Kidney (tissue), 14 donors: ENCODE measurements around the gene C9orf85. TPM values are rescaled to one million over a fixed set of nuclear protein-coding genes. Genes with fewer than 3 reads are reported as not detected.

Experiments used
- DNase-seq, 5 donors: peaks; one replicate each; pipeline ENCODE4 v3.0.0-alpha.2; 2013 to 2020
- FAIRE-seq: peaks from 2 replicates; lab custom pipeline; 2012; peaks lifted over from hg19 to GRCh38; lab: Jason Lieb, UNC
- H3K27ac ChIP-seq, 2 donors: one replicate each; pipeline ENCODE4 v1.7.0; 2013; ENCODE audit warnings: low read depth in 2 of 2, low read length in 2 of 2, inconsistent platforms in 1 of 2
- H3K27me3 ChIP-seq: one replicate; pipeline ENCODE4 v1.7.1; 2013; ENCODE audit warnings: low read length, inconsistent platforms; ENCODE audit not compliant: control insufficient read depth, insufficient read depth
- H3K36me3 ChIP-seq, 3 donors: one replicate each; pipeline versions ENCODE4 v1.7.0 to v1.7.1; 2013; ENCODE audit warnings: low read length in 3 of 3, control low read depth in 1 of 3, inconsistent platforms in 1 of 3; ENCODE audit not compliant: insufficient read depth in 3 of 3, control insufficient read depth in 2 of 3
- H3K4me1 ChIP-seq, 3 donors: one replicate each; pipeline versions ENCODE4 v1.7.0 to v1.7.1; 2013; ENCODE audit warnings: low read length in 3 of 3, inconsistent platforms in 1 of 3, low read depth in 1 of 3; ENCODE audit not compliant: control insufficient read depth in 2 of 3, insufficient read depth in 2 of 3
- H3K4me3 ChIP-seq, 3 donors: one replicate each; pipeline versions ENCODE4 v1.7.0 to v1.8.1; 2013; ENCODE audit warnings: low read length in 3 of 3, control low read depth in 1 of 3, inconsistent platforms in 1 of 3
- H3K9ac ChIP-seq, 3 donors: one replicate each; pipeline versions ENCODE4 v1.7.0 to v1.7.1; 2013; ENCODE audit warnings: low read length in 3 of 3, control low read depth in 1 of 3, inconsistent platforms in 1 of 3
- H3K9me3 ChIP-seq, 3 donors: one replicate each; pipeline versions ENCODE4 v1.7.0 to v1.7.1; 2013; ENCODE audit warnings: low read length in 3 of 3, control low read depth in 1 of 3, inconsistent platforms in 1 of 3; ENCODE audit not compliant: control insufficient read depth in 2 of 3, insufficient read depth in 1 of 3
- intact Hi-C: fragments of 100-400 bp; cut with DNase I; formaldehyde crosslinking; loops from one replicate; pipeline ENCODE4 v1.11.1; 2022
- polyA plus RNA-seq: library from polyadenylated mRNA; stranded (reverse); fragments of 350-450 nt; fragmentation: Illumina TruSeq; extraction: RNeasy Lipid Tissue Mini Kit (QIAGEN cat#74804); gene quantifications from one replicate; pipeline ENCODE4 v1.2.3, GENCODE V29; 2014; ENCODE audit warnings: low read depth, low replicate concordance; ENCODE audit not compliant: insufficient read depth
- total RNA-seq: library from RNA; stranded (reverse); fragmentation: NEBNext Ultra II Directional; extraction: Animal tissue kit (Norgen Biotek cat#: 25700); gene quantifications from one replicate; pipeline ENCODE4 v1.2.1, GENCODE V29; 2021
- TF ChIP-seq, protein P1 (sequence below): IDR thresholded peaks from 3 replicates; pipeline ENCODE4 v1.5.1; 2012; ENCODE audit warnings: mild to moderate bottlenecking, moderate library complexity, borderline replicate concordance; ENCODE audit not compliant: insufficient read depth; ENCODE audit errors: extremely low read depth
- donor health status: control.
- donor health status: control.
- donor health status: control.
- donor health status: control.
- donor health status: control.
- donor health status: DM: yes; HTN: yes; CAD: no.
- donor health status: Normal renal cell carcinoma (clear cell type).

The C9orf85 gene
- total and polyA plus RNA-seq, 2 donors from 2014 or later: 7.0 to 8.1 TPM

DNA sequence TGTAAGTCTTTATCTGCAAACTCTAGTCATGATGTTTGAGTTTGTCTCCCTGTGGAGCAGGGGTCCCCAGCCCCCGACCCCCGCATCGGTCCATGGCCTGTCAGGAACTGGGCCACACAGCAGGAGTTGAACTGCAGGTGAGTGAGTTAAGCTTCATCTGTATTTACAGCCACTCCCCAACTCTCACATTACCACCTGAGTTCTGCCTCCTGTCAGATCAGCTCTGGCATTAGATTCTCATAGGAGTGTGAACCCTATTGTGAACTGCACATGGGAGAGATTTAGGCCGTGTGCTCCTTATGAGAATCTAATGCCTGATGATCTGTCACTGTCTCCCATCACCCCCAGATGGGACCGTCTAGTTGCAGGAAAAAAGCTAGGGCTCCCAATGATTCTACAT, 7.0 kb downstream of the C9orf85 start:
- H3K9me3 ChIP-seq: no peaks in the 10 kb centered on the region
- no peaks in the 10 kb centered on the region for H3K27me3 ChIP-seq
- no peaks in the 10 kb centered on the region for H3K36me3 ChIP-seq
- TF ChIP-seq, protein P1, sequence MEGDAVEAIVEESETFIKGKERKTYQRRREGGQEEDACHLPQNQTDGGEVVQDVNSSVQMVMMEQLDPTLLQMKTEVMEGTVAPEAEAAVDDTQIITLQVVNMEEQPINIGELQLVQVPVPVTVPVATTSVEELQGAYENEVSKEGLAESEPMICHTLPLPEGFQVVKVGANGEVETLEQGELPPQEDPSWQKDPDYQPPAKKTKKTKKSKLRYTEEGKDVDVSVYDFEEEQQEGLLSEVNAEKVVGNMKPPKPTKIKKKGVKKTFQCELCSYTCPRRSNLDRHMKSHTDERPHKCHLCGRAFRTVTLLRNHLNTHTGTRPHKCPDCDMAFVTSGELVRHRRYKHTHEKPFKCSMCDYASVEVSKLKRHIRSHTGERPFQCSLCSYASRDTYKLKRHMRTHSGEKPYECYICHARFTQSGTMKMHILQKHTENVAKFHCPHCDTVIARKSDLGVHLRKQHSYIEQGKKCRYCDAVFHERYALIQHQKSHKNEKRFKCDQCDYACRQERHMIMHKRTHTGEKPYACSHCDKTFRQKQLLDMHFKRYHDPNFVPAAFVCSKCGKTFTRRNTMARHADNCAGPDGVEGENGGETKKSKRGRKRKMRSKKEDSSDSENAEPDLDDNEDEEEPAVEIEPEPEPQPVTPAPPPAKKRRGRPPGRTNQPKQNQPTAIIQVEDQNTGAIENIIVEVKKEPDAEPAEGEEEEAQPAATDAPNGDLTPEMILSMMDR: no peak
- no peak overlapping the region for H3K4me3 ChIP-seq
- DNase-seq: no peak
- no peak overlapping the region for H3K9ac ChIP-seq
- intact Hi-C loops: no loop called here
- no peak for FAIRE-seq
- no peaks in the 10 kb centered on the region for H3K4me1 ChIP-seq
- no peak overlapping the region for H3K27ac ChIP-seq

DNA sequence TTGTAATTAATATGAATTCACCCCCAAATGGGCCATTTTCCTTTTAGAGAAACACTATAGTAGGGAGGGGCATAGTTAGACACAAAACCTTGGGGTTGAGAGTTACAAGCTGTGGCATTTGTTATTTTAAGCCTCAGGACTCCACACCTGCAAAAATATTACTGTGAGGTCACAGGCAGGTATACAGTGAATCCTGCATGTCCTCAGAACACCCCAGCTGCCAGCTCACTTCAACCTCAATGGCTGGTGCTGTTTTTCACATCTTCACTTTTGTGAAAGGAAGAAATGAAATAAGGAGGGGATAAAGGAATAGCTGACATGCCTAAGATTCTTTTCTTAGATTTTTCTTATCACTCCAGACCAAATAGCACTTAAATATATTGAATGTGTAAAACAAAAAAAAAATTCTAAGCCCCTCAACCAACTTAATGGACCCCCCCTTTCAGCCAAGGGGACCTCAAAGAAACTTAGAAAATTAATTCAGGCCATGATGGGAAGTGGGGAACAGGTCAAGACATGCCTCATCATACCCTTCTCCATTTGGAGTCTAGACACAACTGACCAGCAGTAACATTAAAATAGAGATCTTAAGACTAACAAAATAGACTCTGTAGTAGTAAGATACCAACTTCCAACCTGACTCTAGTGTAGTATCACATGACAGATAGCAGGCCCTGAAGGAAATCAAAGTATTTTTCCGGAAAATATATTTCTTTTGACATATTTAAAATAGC, 9.2 kb downstream of the C9orf85 start:
- FAIRE-seq: no peak
- H3K36me3 ChIP-seq: no peaks in the 10 kb centered on the region

DNA sequence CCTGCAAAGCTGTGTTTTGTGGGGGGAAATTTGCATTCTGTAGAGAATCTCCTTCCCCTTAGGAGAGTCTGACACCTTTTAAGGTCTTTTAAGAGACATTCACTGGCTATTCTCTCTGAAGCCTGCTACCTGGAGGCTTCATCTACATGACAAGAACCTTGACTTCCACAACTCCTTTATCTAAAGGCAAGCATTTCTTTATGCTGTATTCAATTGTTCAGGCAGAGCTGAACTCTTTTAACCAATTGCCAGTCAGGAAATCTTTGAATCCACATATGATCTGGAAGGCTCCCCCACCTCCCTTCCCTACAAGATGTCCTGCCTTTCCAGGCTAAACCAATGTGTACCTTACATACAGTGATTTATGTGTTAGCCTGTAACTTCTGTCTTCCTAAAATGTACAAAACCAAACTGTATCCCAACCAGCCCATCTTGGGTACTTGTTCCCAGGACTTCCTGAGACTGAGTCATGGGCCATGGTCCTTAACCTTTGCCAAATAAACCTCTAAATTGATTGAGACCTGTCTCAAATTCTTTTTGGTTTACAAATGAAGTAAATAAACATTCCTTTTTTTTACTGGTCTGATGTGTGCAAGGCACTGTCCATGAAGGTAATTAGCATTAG, 9.9 kb downstream of the C9orf85 start:
- DNase-seq (no peak), FAIRE-seq (no peak)
- Histone ChIP-seq H3K9ac (no peak overlapping the region), H3K27ac (no peak overlapping the region), H3K27me3 (no peaks in the 10 kb centered on the region), H3K4me3 (no peak overlapping the region), H3K36me3 (no peaks in the 10 kb centered on the region), H3K4me1 (no peaks in the 10 kb centered on the region), H3K9me3 (no peaks in the 10 kb centered on the region)
- TF ChIP-seq, protein P1: no peak
- intact Hi-C loops: no loop called here

More for the DNA sequence above, 9.2 kb downstream of the C9orf85 start:
- DNase-seq: no peak
- no peak overlapping the region for H3K27ac ChIP-seq
- no peak overlapping the region for H3K9ac ChIP-seq
- intact Hi-C loops: no loop called here
- no peaks in the 10 kb centered on the region for H3K27me3 ChIP-seq
- no peaks in the 10 kb centered on the region for H3K4me1 ChIP-seq
- H3K9me3 ChIP-seq: no peaks in the 10 kb centered on the region
- H3K4me3 ChIP-seq: no peak overlapping the region
- TF ChIP-seq, protein P1: no peak
